Occipital lobe (tissue), 2 donors: ENCODE results near the gene POLR1H. TPM values are rescaled to one million over a fixed set of nuclear protein-coding genes. Genes with fewer than 3 reads are reported as not detected.

Experiments
- DNase-seq: peaks from one replicate; lab custom pipeline; 2025; lab: John Stamatoyannopoulos, UW
- total RNA-seq: library from RNA; depleted of rRNA; stranded (reverse); fragments of >200 nt; gene quantifications from one replicate; pipeline ENCODE4 v1.2.3, GENCODE V29; 2014

POLR1H gene
- total RNA-seq, 1 donor from 2014 or later, result 13.9 TPM

GRCh38 chr6:30061858-30062458 lies 893 bp downstream of the POLR1H start:
- no peak for DNase-seq

DNA sequence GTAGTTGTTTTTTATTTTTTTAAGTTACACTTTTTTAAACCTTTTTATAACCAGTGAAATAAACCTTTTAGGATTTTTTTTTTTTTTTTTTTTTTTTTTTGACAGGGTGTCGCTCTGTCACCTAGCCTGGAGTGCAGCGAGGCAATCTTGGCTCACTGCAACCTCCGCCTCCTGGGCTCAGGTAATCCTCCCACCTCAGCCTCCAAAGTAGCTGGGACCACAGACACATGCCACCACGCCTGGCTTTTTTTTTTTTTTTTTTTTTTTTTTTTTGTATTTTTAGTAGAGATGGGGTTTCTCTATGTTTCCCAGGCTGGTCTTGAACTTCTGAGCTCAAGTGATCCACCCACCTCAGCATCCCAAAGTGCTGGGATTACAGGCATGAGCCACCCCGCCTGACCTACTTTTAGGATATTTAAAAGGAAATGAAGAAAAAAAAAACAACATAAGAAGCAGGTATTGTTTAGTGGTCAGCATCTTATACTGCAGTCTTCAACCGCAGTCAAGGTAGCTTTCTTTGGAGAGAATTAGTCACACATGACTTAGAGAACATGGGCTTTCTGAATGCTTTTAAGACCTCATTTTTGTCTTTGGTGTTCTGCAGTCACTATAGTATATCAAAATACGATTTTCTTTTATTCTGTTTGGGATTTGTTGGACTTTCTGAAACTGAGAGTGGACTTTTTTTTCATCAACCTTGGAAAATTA lies 1.6 kb downstream of the POLR1H start:
- no peak for DNase-seq

- no peak for DNase-seq
Measured at GRCh38 chr6:30063315-30063714, 2.2 kb downstream of the POLR1H start.

DNA sequence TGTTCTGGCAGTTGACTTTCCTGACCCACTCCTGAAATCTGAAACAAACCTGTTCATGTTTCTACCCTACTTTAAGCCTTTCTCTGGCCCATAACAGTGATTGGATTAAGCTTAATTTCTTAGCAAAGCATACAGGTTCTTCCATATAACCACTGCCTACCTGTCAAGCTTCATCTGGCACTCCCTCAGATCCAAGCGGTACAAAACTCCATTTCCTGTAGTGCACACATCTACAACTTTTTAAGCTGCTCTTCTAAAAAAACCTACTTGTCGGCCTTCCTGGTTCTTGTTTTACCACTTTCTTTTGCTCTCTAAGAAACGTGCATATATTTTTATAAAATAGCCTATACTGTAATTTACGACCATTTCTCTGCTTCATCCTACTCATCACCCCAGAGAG lies 5.0 kb downstream of the POLR1H start:
- no peak for DNase-seq

DNA sequence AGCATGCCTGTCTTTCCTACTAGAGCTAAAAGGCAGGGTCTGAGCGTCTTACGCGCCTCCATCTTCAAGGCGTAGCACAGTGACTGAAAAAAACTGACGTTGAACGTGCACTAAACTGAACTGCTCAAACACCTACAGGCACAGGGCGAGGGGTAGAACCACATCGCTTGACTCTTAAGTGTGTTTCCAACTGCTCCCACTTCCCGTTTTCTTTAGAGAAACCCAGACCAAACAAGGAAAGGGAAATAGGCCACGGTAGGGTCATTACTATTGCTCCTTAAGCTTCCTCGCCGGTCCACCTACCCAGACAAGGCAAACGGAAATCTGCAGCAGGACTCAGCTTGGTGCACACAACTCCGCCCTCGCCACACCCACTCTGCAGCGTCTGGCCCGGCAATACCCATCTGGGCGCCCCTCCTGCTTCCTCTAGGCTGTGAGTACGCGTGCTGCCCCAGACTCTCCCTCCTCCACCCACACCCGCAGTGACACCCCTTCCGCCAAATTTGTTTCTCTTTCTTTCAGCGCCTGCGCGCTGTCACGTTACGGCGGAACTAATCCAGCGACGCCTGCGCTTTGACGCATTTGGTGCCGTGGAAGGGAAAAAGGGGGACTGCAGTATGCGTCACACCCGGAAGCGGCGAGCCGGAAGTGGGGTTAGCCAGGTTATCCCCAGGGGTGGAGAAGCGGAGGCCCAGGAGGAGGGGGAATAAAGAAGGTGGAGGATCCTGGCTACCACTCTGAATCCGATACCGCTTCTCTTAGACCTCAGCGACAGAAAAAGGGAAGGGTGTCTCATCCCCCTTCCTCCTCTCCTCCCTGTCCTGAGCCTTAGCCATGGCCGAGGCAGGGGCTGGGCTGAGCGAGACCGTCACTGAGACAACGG lies 5.8 kb downstream of the POLR1H start, which contains the start of gene PPP1R11:
PPP1R11 (plus strand) TSS at position 622 of the 883 bp plus-strand sequence; CDS start at position 835, 213 bp downstream.
- DNase-seq, result peak; percentile 97

- no peak for DNase-seq
Measured at GRCh38 chr6:30067460-30068139, 6.5 kb downstream of the POLR1H start.

- DNase-seq, result no peak
Measured at GRCh38 chr6:30071081-30071818, 10.2 kb downstream of the POLR1H start.

DNA sequence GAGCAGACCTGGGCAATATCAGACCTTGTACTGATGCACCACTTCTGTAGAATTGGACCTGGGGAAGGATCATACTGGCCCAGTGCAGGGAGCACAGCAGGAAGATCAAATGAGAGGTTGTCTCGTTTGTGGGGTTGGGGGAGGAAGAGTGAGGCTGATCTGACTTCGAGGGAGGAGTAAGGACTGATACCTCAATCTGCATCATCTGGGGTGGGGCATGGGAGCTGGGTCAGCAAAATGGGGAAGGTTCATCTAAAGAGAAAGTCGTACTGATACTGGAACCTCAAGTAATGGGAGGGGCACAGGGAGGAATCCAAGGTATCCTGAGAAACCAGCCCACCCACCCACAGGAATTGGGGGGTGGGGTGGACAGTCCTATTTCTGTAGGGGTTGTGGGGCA lies 10.8 kb downstream of the POLR1H start:
- DNase-seq, result no peak

- no peak for DNase-seq
Measured at GRCh38 chr6:30073489-30074235, 12.6 kb downstream of the POLR1H start.

GRCh38 chr6:30074331-30075093 lies 13.4 kb downstream of the POLR1H start:
- DNase-seq, result no peak

DNA sequence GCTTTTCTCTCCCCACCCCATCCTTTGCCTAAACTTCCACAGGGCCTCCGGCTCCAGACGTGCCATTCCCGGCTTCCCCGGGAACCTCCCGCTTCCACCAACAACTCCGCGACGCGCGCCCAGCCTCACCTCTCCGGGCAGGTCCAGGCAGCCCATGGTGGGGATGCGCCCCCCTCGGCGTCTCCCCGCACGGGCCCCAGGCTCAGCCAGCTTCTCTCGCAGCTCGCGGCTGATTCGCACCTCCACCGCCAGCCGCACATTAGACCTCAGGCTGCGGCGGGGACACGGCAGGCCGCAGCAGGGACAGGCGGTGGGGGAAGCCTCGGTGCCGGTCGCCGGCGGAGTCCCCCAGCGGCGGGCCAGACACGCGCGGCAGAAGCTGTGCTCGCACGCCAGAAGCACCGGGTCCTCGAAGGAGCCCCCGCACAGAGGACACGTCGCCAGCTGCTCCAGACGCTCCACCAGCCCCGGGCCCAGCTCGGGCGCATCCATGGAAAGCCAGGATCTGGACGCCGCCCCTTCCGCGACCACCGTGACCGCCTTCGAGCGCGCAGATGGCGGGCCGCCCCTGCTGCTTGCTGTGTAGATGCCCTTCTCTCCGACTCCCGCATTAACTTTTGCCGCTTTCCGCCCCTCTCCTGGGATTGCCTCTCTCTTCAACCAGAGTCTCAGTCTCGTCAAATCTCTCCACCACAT lies 14.2 kb downstream of the POLR1H start, which contains the start of gene RNF39:
RNF39 (minus strand) TSS at position 676 of the 696 bp plus-strand sequence; CDS start at position 492, 184 bp downstream.
- DNase-seq, result no peak

DNA sequence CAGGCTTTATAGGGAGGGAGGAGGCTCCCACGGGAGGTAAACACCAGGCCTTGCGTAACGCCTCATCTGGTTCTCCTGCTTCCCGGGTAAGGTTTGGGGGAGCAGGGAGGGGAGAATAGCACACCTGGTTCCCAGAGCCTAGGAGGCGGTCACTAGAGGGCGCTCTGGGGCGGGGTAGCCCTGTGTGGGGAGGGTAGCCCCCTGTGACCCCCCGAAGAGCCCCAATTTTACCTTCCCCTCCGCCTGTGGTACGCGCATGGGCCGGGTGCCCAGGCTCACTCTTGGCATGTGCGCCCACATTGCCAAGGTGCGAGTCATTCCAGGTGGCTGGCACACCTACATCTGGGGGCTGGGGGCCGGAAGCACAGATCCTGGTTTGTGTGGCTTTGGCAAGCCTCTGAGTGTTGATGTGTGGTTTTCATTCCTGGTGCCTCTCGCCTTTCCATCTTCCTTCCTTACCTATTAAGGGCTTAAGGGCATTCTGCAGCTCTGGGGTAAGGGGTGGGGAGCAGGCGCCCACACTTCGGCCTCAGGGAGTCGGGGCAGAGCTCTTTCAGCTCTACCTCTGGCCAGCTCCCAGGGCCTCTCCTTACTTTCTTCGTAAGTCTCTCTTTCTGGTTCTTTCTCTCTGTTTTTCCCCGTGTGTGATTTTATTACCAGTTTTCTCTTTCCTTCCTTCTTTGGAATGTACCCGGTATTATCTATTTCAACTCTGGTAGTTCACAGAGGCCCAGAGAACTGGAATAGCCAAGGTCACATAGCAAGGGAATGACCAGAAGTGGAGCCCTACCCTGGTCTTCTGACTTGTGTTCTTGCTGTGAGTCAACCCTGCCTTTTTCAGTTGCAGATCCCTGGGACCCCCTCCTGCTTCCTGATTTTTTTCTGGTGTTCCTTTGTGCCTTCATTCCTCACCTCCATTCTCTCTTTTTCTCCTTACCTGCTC lies 15.0 kb downstream of the POLR1H start:
- no peak for DNase-seq

DNA sequence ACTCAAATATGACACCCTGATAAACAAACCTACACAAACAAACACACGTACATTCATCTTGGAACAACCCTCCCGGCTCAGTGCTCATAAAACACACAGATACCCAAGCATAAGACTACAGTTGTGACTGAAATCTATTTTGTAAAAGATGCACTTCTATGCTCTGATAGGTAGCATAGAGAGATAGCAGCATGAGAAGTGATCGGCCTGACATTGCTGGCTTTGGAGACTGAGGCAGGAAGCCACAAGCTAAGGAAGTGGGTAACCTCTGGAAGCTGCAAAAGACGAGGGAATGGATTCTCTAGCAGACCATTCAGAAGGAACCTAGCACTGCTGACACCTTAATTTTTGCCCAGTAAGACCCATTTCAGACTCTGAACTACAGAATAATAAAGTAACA lies 16.2 kb downstream of the POLR1H start:
- DNase-seq, result no peak

- DNase-seq, result no peak
Measured at GRCh38 chr6:30087876-30088275, 26.8 kb downstream of the POLR1H start.

DNA sequence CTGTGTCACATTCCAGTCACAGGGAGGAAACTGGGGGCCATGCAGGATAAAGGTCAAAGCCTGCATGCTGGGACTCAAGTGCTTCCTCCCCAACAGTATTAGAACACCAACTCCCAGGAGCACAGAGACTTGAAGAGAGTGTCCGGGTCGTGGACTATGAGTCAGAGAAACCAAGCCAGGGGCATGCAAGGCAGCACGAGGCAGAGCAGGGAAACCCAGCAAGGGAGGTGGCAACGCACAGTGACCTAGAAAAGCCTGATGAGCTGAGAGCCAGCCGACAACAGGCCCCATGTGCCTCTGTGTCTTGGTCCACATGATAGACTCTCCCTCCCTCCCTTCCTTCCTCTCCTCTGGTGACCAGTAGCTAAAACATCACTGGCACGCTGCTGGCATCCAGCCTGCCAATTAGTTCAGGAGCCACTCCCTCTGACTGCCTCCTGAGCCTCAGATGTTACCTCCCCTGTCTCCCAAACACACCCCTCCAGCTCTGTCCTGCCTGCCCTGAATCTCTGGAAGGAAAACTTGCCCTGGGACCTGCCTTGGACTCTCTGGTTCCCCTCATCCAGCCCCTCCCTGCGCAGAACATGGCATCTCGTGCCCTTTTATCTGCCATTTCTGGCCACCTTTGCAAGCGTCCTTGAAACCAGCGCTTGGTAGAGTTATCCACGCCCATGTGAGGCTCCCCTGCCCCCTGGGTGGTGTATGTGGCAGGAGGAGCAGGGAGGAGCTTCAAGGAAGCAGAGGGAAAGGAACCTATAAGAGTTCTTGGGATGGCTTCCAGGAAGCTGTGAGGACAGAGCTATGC lies 30.7 kb downstream of the POLR1H start:
- no peak for DNase-seq

DNA sequence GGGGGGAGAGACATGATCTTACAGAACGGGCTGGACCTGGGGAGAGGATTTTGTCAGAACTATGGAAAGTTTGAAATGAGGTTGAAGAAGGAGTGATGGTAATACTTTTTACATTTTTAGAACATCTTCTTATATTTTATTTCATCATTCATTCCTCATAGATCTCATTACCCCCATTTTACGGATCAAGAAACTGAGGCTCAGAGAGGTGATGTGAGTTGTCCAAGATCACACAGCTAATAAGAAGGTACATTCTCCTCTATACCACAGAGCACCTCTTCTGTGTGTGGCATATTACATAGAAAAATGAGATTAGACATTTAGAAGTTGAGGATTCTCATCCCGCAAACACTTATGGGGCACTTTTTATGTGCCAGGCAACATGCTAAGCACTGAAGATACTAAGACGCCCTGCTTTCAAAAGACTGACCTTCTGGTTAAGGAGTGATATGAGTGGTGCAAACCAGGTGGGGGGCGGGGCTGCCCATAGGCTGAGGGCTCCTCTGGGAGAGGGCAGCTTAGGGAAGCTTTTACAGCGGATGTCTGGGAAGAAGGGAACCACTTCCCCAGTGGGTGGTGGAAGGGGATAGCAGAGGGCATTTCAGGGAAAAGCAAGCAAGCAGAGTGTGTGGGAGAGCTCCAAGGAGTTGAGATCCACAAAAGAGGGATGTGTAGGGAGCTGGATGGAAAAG lies 31.9 kb downstream of the POLR1H start:
- no peak for DNase-seq
